WTC11 (cell line): Measurements from ENCODE around the gene EHBP1L1. TPM values are rescaled to one million over a fixed set of nuclear protein-coding genes. Genes with fewer than 3 reads are reported as not detected.
A peak's percentile ranks its signal among the peaks of the same experiment; 100 is the strongest.

Source experiments
- ATAC-seq: fragments of 200-7000 bp; cut with Tn5 transposase; 2 replicates; pipeline ENCODE4 v1.10.0; 2021; ENCODE audit warnings: mild to moderate bottlenecking, moderate library complexity
- CTCF ChIA-PET: fragments of 300-600 bp; sonication (Branson Sonifier 250); formaldehyde crosslinking; loops from one replicate; lab custom pipeline; 2021; ENCODE audit warnings: antibody characterized with exemption; lab: Charles Lee
- POLR2A ChIA-PET: fragments of 350-600 bp; sonication (Branson Sonifier 250); formaldehyde crosslinking; loops from one replicate; lab custom pipeline; 2021; ENCODE audit warnings: antibody characterized with exemption; lab: Charles Lee
- DNase-seq: peaks from one replicate; pipeline ENCODE4 v3.0.0; 2021; ENCODE audit warnings: low spot score
- H3K27ac Mint-ChIP-seq: 2 replicates; pipeline ENCODE4 v1.8.0; 2021; ENCODE audit warnings: mixed read lengths
- H3K27me3 Mint-ChIP-seq: 2 replicates; pipeline ENCODE4 v1.8.0; 2021; ENCODE audit warnings: low read depth, mild to moderate bottlenecking, moderate library complexity, mixed read lengths
- H3K36me3 Mint-ChIP-seq: 2 replicates; pipeline ENCODE4 v1.8.0; 2021; ENCODE audit warnings: mixed read lengths
- H3K4me1 Mint-ChIP-seq: 2 replicates; pipeline ENCODE4 v1.8.0; 2022; ENCODE audit warnings: mixed read lengths
- H3K4me3 Mint-ChIP-seq: 2 replicates; pipeline ENCODE4 v1.8.0; 2021; ENCODE audit warnings: mild to moderate bottlenecking, moderate library complexity, mixed read lengths
- H3K9me3 Mint-ChIP-seq: 2 replicates; pipeline ENCODE4 v1.8.0; 2021; ENCODE audit warnings: mixed read lengths
- EMX1 ChIP-seq: fragments of 250-450 bp; sonication (Bioruptor Pico); IDR thresholded peaks from 2 replicates; pipeline ENCODE4 v1.8.0; 2021; ENCODE audit warnings: mild to moderate bottlenecking
- ESRRA ChIP-seq: sonication (generic); formaldehyde crosslinking; IDR thresholded peaks from 2 replicates; pipeline ENCODE4 v1.8.1; 2022; ENCODE audit warnings: mild to moderate bottlenecking, missing genetic modification reagents, borderline replicate concordance
- FOXK1 ChIP-seq: sonication (generic); formaldehyde crosslinking; IDR thresholded peaks from 2 replicates; pipeline ENCODE4 v1.8.0; 2022; ENCODE audit warnings: mild to moderate bottlenecking, moderate library complexity, missing genetic modification reagents
- NFYB ChIP-seq: sonication (generic); formaldehyde crosslinking; conservative IDR thresholded peaks from 2 replicates; pipeline ENCODE4 v1.8.0; 2022; ENCODE audit warnings: low read depth, missing genetic modification reagents
- PRDM15 ChIP-seq: sonication (generic); formaldehyde crosslinking; IDR thresholded peaks from 2 replicates; pipeline ENCODE4 v1.8.0; 2022; ENCODE audit warnings: missing genetic modification reagents
- SMAD4 ChIP-seq: sonication (generic); formaldehyde crosslinking; IDR thresholded peaks from 2 replicates; pipeline ENCODE4 v1.8.0; 2022; ENCODE audit warnings: mild to moderate bottlenecking, missing genetic modification reagents
- TCF7 ChIP-seq: sonication (generic); formaldehyde crosslinking; IDR thresholded peaks from 2 replicates; pipeline ENCODE4 v1.8.0; 2022; ENCODE audit warnings: mild to moderate bottlenecking, low read depth, missing genetic modification reagents, moderate library complexity
- ZBTB43 ChIP-seq: sonication (generic); formaldehyde crosslinking; IDR thresholded peaks from 2 replicates; pipeline ENCODE4 v1.8.1; 2023; ENCODE audit warnings: mild to moderate bottlenecking, missing genetic modification reagents
- ZNF232 ChIP-seq: sonication (generic); formaldehyde crosslinking; IDR thresholded peaks from 2 replicates; pipeline ENCODE4 v1.8.0; 2022; ENCODE audit warnings: mild to moderate bottlenecking, missing genetic modification reagents
- ZNF281 ChIP-seq: sonication (generic); formaldehyde crosslinking; IDR thresholded peaks from 2 replicates; pipeline ENCODE4 v1.8.0; 2023; ENCODE audit warnings: mild to moderate bottlenecking, missing genetic modification reagents
- ZNF396 ChIP-seq: fragments of 250-450 bp; sonication (Bioruptor Pico); IDR thresholded peaks from 2 replicates; pipeline ENCODE4 v1.8.0; 2021; ENCODE audit warnings: mild to moderate bottlenecking, moderate library complexity, borderline replicate concordance
- total RNA-seq: library from RNA; stranded (reverse); gene quantifications from 3 replicates; pipeline ENCODE4 v1.2.3, GENCODE V29; 2021

Gene EHBP1L1
- total RNA-seq, 1 experiment from 2014 or later, result 11.8 TPM

- no peak for TF ChIP-seq ZNF281 (CRISPR knock-in tag)
- TF ChIP-seq, all 79 proteins: peak for 0
Measured at GRCh38 chr11:65584106-65584505, 8.3 kb downstream of the EHBP1L1 start (continued).

GRCh38 chr11:65584723-65585171 is 8.9 kb downstream of the EHBP1L1 start:
- H3K27me3 Mint-ChIP-seq, result peaks cover 66% of the 10 kb centered on the region
- ChIA-PET POLR2A (interaction anchor here (0.6 to 1.5 kb wide), 4 partner anchors 15 to 33 kb away, joined by 3 read pairs; partner anchors contain the start of gene ZNRD2), CTCF (interaction anchor here (0.5 to 13.8 kb wide), 11 partner anchors 9 to 510 kb away, joined by 3 to 311 read pairs (median 4); partner anchors contain the start of genes EHBP1L1, FAM89B, MAP3K11 and PCNX3)
- DNase-seq, result peak; percentile 63
- H3K4me1 Mint-ChIP-seq, result peaks cover 23% of the 10 kb centered on the region
- 0 out of 2 replicates have a peak overlapping the region, but pooled peaks have one; percentile 39 for H3K4me3 Mint-ChIP-seq
- H3K27ac Mint-ChIP-seq, result no peak overlapping the region
- TF ChIP-seq ZNF232 (CRISPR knock-in tag) (no peak), FOXK1 (CRISPR knock-in tag) (peak; percentile 32; the same call in 1 of the 2 replicates), ZBTB43 (CRISPR knock-in tag) (no peak)
- ATAC-seq, result peak; percentile 6; the same call in 1 of the 2 replicates
- H3K36me3 Mint-ChIP-seq, result no peaks in the 10 kb centered on the region
- no peaks in the 10 kb centered on the region for H3K9me3 Mint-ChIP-seq

- DNase-seq (no peak), ATAC-seq (no peak)
- H3K36me3 Mint-ChIP-seq, result no peaks in the 10 kb centered on the region
- H3K4me3 Mint-ChIP-seq, result peak overlapping the region; percentile 29
- no peaks in the 10 kb centered on the region for H3K9me3 Mint-ChIP-seq
- TF ChIP-seq ZNF396 (CRISPR knock-in tag) (no peak), ESRRA (CRISPR knock-in tag) (no peak), PRDM15 (no peak), NFYB (CRISPR knock-in tag) (no peak), SMAD4 (CRISPR knock-in tag) (no peak), EMX1 (no peak), TCF7 (no peak)
- ChIA-PET POLR2A (interaction anchor here (0.6 to 1.7 kb wide), 7 partner anchors 10 to 32 kb away, joined by 3 to 6 read pairs (median 3); partner anchors contain the start of genes EHBP1L1, FAM89B and ZNRD2), CTCF (interaction anchor here (0.5 to 13.8 kb wide), 14 partner anchors 8 to 511 kb away, joined by 3 to 311 read pairs (median 4); partner anchors contain the start of genes EHBP1L1, FAM89B, MAP3K11 and PCNX3)
- H3K27ac Mint-ChIP-seq, result 0 out of 2 replicates have a peak overlapping the region, but pooled peaks have one; percentile 25
- H3K4me1 Mint-ChIP-seq, result peaks cover 26% of the 10 kb centered on the region
- peaks cover 75% of the 10 kb centered on the region for H3K27me3 Mint-ChIP-seq
Measured at GRCh38 chr11:65585396-65586246, 9.8 kb downstream of the EHBP1L1 start.
